AG09309 (cell line): ENCODE results near the gene CRY1.

Source experiments
- DNase-seq: peaks from one replicate; pipeline ENCODE4 v3.0.0-alpha.2; 2010; ENCODE audit warnings: low read depth
- H3K4me3 ChIP-seq: 2 replicates; pipeline ENCODE4 v1.5.1; 2011; ENCODE audit warnings: mild to moderate bottlenecking, low read depth, low read length, moderate library complexity; ENCODE audit not compliant: control insufficient read depth
- CTCF ChIP-seq: IDR thresholded peaks from 2 replicates; pipeline ENCODE4 v1.5.1; 2011; ENCODE audit warnings: mild to moderate bottlenecking, low read depth, low read length, inconsistent platforms; ENCODE audit not compliant: insufficient read depth, control insufficient read depth; ENCODE audit errors: missing control alignments

CRY1 gene

GRCh38 chr12:107057071-107057834 is 36.1 kb downstream of the CRY1 start:
- H3K4me3 ChIP-seq = no peak overlapping the region
- no peak for TF ChIP-seq CTCF
- DNase-seq = peak; percentile 33

- H3K4me3 ChIP-seq = no peak overlapping the region
- DNase-seq = no peak
- no peak for TF ChIP-seq CTCF
Observed at GRCh38 chr12:107053709-107054108, 39.6 kb downstream of the CRY1 start.

- H3K4me3 ChIP-seq = no peak overlapping the region
- DNase-seq = no peak
- no peak for TF ChIP-seq CTCF
Observed at GRCh38 chr12:107045186-107045585, 48.2 kb downstream of the CRY1 start.

GRCh38 chr12:107042801-107043200 is 50.5 kb downstream of the CRY1 start:
- TF ChIP-seq CTCF = no peak
- no peak overlapping the region for H3K4me3 ChIP-seq
- no peak for DNase-seq

GRCh38 chr12:107035733-107036132 is 57.6 kb downstream of the CRY1 start:
- no peak overlapping the region for H3K4me3 ChIP-seq
- DNase-seq = no peak

More at GRCh38 chr12:107035733-107036132, 57.6 kb downstream of the CRY1 start:
- TF ChIP-seq CTCF = no peak
